Measurements from ENCODE around the gene FXYD2.
"Not testable (repeated sequence)": the region's sequence is repeated elsewhere in the genome, so short reads cannot be mapped to it uniquely, and the experiment has no call there.

FXYD2 gene

GRCh38 chr11:117816151-117816741, 8.3 kb downstream of the FXYD2 start:
- Histone ChIP-seq H3K27ac (ENCODE audit: low read depth, low read length) (peak overlapping the region; percentile 56), H2BK15ac (replicated peaks; ENCODE audit: low read depth) (no peak overlapping the region), H3K4me3 (ENCODE audit: low read length) (no peak overlapping the region), H3K4me2 (ENCODE audit: low read length) (no peak overlapping the region), H3K18ac (ENCODE audit: low read length) (peak overlapping the region; percentile 14), H3K27me3 (ENCODE audit: insufficient read depth, low read length, poor library complexity) (no peaks in the 10 kb centered on the region), H4K8ac (ENCODE audit: low read depth, low read length) (no peak overlapping the region), H3K56ac (ENCODE audit: low read length) (peak overlapping the region; percentile 77), H3K9ac (ENCODE audit: low read length) (peak overlapping the region; percentile 37), H3K79me1 (ENCODE audit: low read length) (no peaks in the 10 kb centered on the region), H3K36me3 (ENCODE audit: control insufficient read depth, insufficient read depth, low read length) (no peaks in the 10 kb centered on the region), H4K5ac (ENCODE audit: low read length) (no peak overlapping the region), H2BK120ac (ENCODE audit: low read depth, low read length) (peak overlapping the region; percentile 56), H3K4me1 (ENCODE audit: control insufficient read depth, low read depth, low read length) (peaks cover 15% of the 10 kb centered on the region), H3K4ac (ENCODE audit: low read depth, low read length) (peak overlapping the region; percentile 46), H2AK5ac (ENCODE audit: low read length) (no peak overlapping the region), H2BK5ac (ENCODE audit: low read length) (peak overlapping the region; percentile 4), H3K79me2 (ENCODE audit: control insufficient read depth, insufficient read depth, low read length) (no peaks in the 10 kb centered on the region), H3K23ac (ENCODE audit: low read length) (no peak overlapping the region)
- no CpG with 5 or more reads among the region's 20 CpGs for WGBS (ENCODE audit: extremely low coverage, insufficient coverage, low lambda C conversion rate)
- DNase-seq = peak; percentile 95

DNA sequence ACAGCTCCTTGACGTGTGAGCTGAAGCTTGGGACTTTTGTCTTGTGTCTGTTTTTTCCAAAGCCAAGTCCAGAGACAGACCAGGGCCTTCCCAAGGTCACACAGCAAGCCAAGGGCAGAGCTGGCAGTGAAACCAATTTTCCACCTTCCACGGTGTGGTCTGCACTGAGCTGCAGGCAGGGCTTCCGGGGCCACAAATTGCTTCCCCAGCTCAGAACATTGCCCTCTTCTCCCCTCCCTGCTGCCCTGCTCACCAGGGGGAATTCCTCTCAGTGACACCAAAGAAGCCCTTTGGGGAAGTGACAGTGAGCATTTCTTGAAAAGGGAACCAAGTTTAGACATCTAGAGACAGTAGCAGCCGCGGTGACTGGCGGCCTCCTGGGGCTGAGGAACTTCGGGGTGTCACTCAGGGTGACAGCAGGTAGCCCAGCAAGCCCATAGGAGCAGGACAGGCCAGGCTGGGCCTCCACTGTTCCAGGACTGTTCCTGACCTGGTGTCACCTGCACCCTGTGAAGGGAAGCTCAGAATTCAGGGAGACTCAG, 9.2 kb downstream of the FXYD2 start:
- no peak overlapping the region for H3K4me2 ChIP-seq (ENCODE audit: low read length)
- no peak for DNase-seq
- peak overlapping the region; percentile 50 for H3K23ac ChIP-seq (ENCODE audit: low read length)
- no peak overlapping the region for H2BK15ac ChIP-seq (replicated peaks; ENCODE audit: low read depth)
- no CpG with 5 or more reads among the region's 7 CpGs for WGBS (ENCODE audit: extremely low coverage, insufficient coverage, low lambda C conversion rate)
- H3K4me3 ChIP-seq (ENCODE audit: low read length) = no peak overlapping the region
- H3K56ac ChIP-seq (ENCODE audit: low read length) = peak overlapping the region; percentile 77
- H3K36me3 ChIP-seq (ENCODE audit: control insufficient read depth, insufficient read depth, low read length) = no peaks in the 10 kb centered on the region
- no peak overlapping the region for H4K5ac ChIP-seq (ENCODE audit: low read length)
- H3K4me1 ChIP-seq (ENCODE audit: control insufficient read depth, low read depth, low read length) = peaks cover 15% of the 10 kb centered on the region
- H3K27ac ChIP-seq (ENCODE audit: low read depth, low read length) = peak overlapping the region; percentile 56
- peak overlapping the region; percentile 62 for H2AK5ac ChIP-seq (ENCODE audit: low read length)
- no peak overlapping the region for H4K8ac ChIP-seq (ENCODE audit: low read depth, low read length)
- peak overlapping the region; percentile 12 for H3K18ac ChIP-seq (ENCODE audit: low read length)
- no peak overlapping the region for H2BK120ac ChIP-seq (ENCODE audit: low read depth, low read length)
- peak overlapping the region; percentile 24 for H3K9ac ChIP-seq (ENCODE audit: low read length)
- no peak overlapping the region for H3K4ac ChIP-seq (ENCODE audit: low read depth, low read length)
- no peaks in the 10 kb centered on the region for H3K27me3 ChIP-seq (ENCODE audit: insufficient read depth, low read length, poor library complexity)
- H3K79me2 ChIP-seq (ENCODE audit: control insufficient read depth, insufficient read depth, low read length) = no peaks in the 10 kb centered on the region
- H3K79me1 ChIP-seq (ENCODE audit: low read length) = no peaks in the 10 kb centered on the region
- peak overlapping the region; percentile 32 for H2BK5ac ChIP-seq (ENCODE audit: low read length)

DNA sequence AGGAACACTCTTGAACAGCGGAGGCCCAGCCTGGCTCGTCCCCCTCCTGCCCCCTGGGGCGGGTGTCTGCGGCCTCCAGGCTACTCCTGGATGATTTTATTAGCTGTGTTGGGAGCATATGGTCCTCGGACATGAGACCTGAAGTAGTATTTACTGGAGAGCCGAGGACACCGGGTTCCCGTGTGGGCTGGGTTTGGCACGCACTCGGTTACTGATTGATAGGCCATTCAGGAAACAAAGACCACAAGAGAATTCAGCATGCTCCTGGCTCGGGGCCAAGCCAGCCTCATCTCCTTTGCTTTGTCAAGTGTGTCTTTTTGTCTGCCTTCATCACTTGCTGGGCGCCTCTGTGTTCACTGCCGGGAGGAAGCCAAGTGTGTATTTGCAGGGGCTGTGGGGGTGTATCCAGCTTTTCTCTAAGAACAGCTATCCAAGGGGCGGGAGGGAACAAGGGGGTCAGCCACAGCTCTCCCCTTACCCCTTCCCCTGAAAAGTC, 9.7 kb downstream of the FXYD2 start:
- no peak overlapping the region for H3K4me2 ChIP-seq (ENCODE audit: low read length)
- no CpG with 5 or more reads among the region's 14 CpGs for WGBS (ENCODE audit: extremely low coverage, insufficient coverage, low lambda C conversion rate)
- H3K56ac ChIP-seq (ENCODE audit: low read length) = peak overlapping the region; percentile 77
- no peak overlapping the region for H2BK15ac ChIP-seq (replicated peaks; ENCODE audit: low read depth)
- peaks cover 15% of the 10 kb centered on the region for H3K4me1 ChIP-seq (ENCODE audit: control insufficient read depth, low read depth, low read length)
- DNase-seq = no peak
- H3K18ac ChIP-seq (ENCODE audit: low read length) = peak overlapping the region; percentile 12
- no peak overlapping the region for H4K8ac ChIP-seq (ENCODE audit: low read depth, low read length)
- no peaks in the 10 kb centered on the region for H3K27me3 ChIP-seq (ENCODE audit: insufficient read depth, low read length, poor library complexity)
- H4K5ac ChIP-seq (ENCODE audit: low read length) = no peak overlapping the region
- H2BK120ac ChIP-seq (ENCODE audit: low read depth, low read length) = no peak overlapping the region
- no peaks in the 10 kb centered on the region for H3K79me1 ChIP-seq (ENCODE audit: low read length)
- no peak overlapping the region for H3K27ac ChIP-seq (ENCODE audit: low read depth, low read length)
- H3K4ac ChIP-seq (ENCODE audit: low read depth, low read length) = peak overlapping the region; percentile 20
- peak overlapping the region; percentile 41 for H2BK5ac ChIP-seq (ENCODE audit: low read length)
- H3K23ac ChIP-seq (ENCODE audit: low read length) = no peak overlapping the region
- no peaks in the 10 kb centered on the region for H3K36me3 ChIP-seq (ENCODE audit: control insufficient read depth, insufficient read depth, low read length)
- no peak overlapping the region for H2AK5ac ChIP-seq (ENCODE audit: low read length)
- no peak overlapping the region for H3K9ac ChIP-seq (ENCODE audit: low read length)
- no peak overlapping the region for H3K4me3 ChIP-seq (ENCODE audit: low read length)
- H3K79me2 ChIP-seq (ENCODE audit: control insufficient read depth, insufficient read depth, low read length) = no peaks in the 10 kb centered on the region

DNA sequence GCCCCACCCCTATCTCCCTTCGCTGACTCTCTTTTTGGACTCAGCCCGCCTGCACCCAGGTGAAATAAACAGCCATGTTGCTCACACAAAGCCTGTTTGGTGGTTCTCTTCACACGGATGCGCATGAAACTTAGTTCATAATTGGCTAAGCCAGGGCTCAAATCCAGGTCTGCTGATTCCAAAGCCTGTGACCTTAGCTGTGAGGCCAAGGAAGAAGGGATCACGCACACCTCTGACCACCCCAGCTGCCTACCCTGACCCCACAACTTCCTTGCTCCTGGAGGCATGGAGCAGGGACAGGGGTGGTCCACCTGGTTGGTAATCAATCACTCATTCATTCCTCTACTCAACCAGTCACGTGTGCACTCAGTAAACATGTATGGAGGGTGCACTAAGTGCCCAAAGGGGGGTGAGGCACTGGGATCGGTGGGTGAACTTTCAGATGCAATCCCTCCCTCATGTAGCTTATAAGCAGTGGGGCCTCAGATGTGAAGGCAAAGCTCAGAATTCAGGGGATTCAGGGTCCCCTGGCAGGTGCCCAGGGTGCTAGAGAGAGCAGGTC, 10.3 kb downstream of the FXYD2 start:
- Histone ChIP-seq H3K4me1 (ENCODE audit: control insufficient read depth, low read depth, low read length) (peaks cover 19% of the 10 kb centered on the region), H4K5ac (ENCODE audit: low read length) (no peak overlapping the region), H3K9ac (ENCODE audit: low read length) (peak overlapping the region; percentile 26), H3K4me2 (ENCODE audit: low read length) (no peak overlapping the region), H3K27me3 (ENCODE audit: insufficient read depth, low read length, poor library complexity) (no peaks in the 10 kb centered on the region), H2AK5ac (ENCODE audit: low read length) (peak overlapping the region; percentile 24), H3K56ac (ENCODE audit: low read length) (peak overlapping the region; percentile 66), H3K4me3 (ENCODE audit: low read length) (no peak overlapping the region), H3K79me1 (ENCODE audit: low read length) (peaks cover 1% of the 10 kb centered on the region), H2BK120ac (ENCODE audit: low read depth, low read length) (no peak overlapping the region), H3K23ac (ENCODE audit: low read length) (peak overlapping the region; percentile 98), H2BK15ac (replicated peaks; ENCODE audit: low read depth) (no peak overlapping the region), H2BK5ac (ENCODE audit: low read length) (peak overlapping the region; percentile 41), H3K27ac (ENCODE audit: low read depth, low read length) (no peak overlapping the region), H3K79me2 (ENCODE audit: control insufficient read depth, insufficient read depth, low read length) (no peaks in the 10 kb centered on the region), H4K8ac (ENCODE audit: low read depth, low read length) (no peak overlapping the region), H3K18ac (ENCODE audit: low read length) (no peak overlapping the region), H3K36me3 (ENCODE audit: control insufficient read depth, insufficient read depth, low read length) (no peaks in the 10 kb centered on the region), H3K4ac (ENCODE audit: low read depth, low read length) (no peak overlapping the region)
- no peak for DNase-seq
- no CpG with 5 or more reads among the region's 7 CpGs for WGBS (ENCODE audit: extremely low coverage, insufficient coverage, low lambda C conversion rate)

- not testable (repeated sequence) for H3K4me2 ChIP-seq (ENCODE audit: low read length); H3K36me3 ChIP-seq (ENCODE audit: control insufficient read depth, insufficient read depth, low read length); H3K79me1 ChIP-seq (ENCODE audit: low read length); H2BK15ac ChIP-seq (replicated peaks; ENCODE audit: low read depth); H2BK5ac ChIP-seq (ENCODE audit: low read length); H3K4ac ChIP-seq (ENCODE audit: low read depth, low read length); H2AK5ac ChIP-seq (ENCODE audit: low read length); H2BK120ac ChIP-seq (ENCODE audit: low read depth, low read length); H3K18ac ChIP-seq (ENCODE audit: low read length); H3K27me3 ChIP-seq (ENCODE audit: insufficient read depth, low read length, poor library complexity); H4K8ac ChIP-seq (ENCODE audit: low read depth, low read length); H3K23ac ChIP-seq (ENCODE audit: low read length); H3K4me1 ChIP-seq (ENCODE audit: control insufficient read depth, low read depth, low read length); H3K9ac ChIP-seq (ENCODE audit: low read length); H4K5ac ChIP-seq (ENCODE audit: low read length); DNase-seq; H3K79me2 ChIP-seq (ENCODE audit: control insufficient read depth, insufficient read depth, low read length); H3K4me3 ChIP-seq (ENCODE audit: low read length); H3K27ac ChIP-seq (ENCODE audit: low read depth, low read length)
- 100% methylated on average over 2 of the region's 12 CpGs for WGBS (ENCODE audit: extremely low coverage, insufficient coverage, low lambda C conversion rate)
- H3K56ac ChIP-seq (ENCODE audit: low read length) = peak overlapping the region; percentile 68
Measured at GRCh38 chr11:117810056-117810451, 14.5 kb downstream of the FXYD2 start.
